ENCODE data around the gene IFNL4. TPM values are rescaled to one million over a fixed set of nuclear protein-coding genes. Genes with fewer than 3 reads are reported as not detected.
A peak's percentile ranks its signal among the peaks of the same experiment; 100 is the strongest.

The IFNL4 gene
- total RNA-seq, 2 donors from 2014 or later, result not detected

DNA sequence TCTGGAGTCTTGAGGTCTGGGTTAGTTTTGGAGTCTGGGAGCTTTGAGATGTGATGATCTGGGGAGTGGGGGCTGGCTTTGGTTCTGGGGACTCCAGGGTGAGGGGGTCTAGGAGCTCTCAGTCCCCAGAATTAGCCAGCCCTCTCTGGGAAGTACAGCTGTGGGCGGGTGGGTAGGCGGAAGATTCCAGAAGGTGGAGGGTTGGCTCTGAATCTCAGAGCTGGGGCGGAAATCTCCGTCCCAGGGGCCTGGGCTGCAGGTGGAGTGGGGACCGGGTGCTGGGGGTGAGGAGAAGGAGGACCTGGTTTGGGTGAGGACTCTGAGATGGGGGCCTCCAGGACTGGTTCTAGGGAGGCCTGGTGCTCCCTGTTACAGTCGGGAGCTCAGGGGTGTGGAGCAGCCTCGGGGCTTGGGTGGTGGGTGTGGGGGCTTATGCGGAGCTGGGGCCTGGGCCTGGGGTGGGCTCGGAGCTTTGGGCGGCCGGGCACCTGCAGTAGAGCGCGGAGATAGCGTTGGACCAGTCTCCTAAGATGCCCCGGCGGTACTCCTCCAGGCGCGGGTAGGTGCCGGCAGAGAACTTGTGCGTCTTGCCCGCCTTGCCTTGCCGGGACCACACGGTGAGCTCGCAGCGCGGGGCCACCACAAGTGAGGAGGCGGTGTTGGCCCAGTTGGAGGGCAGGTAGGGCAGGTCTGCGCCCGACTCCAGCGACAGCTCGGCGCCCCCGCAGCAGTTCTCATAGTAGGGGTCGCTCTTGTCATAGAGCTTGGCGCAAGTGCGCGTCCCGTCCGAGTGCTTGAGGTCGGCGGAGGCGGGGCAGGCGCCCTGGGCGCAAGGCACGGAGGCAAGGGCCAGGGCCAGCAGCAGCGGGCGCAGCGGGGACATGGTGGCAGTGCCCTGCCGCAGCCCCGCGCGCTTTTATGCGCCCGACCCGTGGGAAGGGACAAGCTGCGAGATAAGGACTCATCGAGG, 45.0 kb downstream of the IFNL4 start, which contains the start of gene SYCN:
SYCN (minus strand) TSS at position 892 of the 970 bp plus-strand sequence; CDS start at position 883, 9 bp downstream.
- Histone ChIP-seq H3K27me3 (no peaks in the 10 kb centered on the region), H3K27ac (peak within 1 kb of the TSS; percentile 77 to 91 (median 86)), H3K4me3 (peak within 1 kb of the TSS; percentile 51 to 72), H3K4me1 (peaks cover 50% of the 10 kb centered on the region), H3K36me3 (replicated peaks in 1 of 2; ENCODE audit: insufficient read depth in 1 of 2, low read depth in 2 of 2) (no peaks in the 10 kb centered on the region), H3K9me3 (no peaks in the 10 kb centered on the region)
- intact Hi-C loops (cut with DNase I), result no loop called here
- TF ChIP-seq POLR2A (IDR thresholded peaks at IDR 0.05), result peak; percentile 97 to 98 (median 97)
- TF ChIP-seq, protein P1, sequence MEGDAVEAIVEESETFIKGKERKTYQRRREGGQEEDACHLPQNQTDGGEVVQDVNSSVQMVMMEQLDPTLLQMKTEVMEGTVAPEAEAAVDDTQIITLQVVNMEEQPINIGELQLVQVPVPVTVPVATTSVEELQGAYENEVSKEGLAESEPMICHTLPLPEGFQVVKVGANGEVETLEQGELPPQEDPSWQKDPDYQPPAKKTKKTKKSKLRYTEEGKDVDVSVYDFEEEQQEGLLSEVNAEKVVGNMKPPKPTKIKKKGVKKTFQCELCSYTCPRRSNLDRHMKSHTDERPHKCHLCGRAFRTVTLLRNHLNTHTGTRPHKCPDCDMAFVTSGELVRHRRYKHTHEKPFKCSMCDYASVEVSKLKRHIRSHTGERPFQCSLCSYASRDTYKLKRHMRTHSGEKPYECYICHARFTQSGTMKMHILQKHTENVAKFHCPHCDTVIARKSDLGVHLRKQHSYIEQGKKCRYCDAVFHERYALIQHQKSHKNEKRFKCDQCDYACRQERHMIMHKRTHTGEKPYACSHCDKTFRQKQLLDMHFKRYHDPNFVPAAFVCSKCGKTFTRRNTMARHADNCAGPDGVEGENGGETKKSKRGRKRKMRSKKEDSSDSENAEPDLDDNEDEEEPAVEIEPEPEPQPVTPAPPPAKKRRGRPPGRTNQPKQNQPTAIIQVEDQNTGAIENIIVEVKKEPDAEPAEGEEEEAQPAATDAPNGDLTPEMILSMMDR (IDR thresholded peaks at IDR 0.05), result no peak
- ATAC-seq (peak; percentile 48), DNase-seq (peak; percentile 87 to 93 (median 88))
- 18 to 42% methylated on average over 7 to 57 of the region's 57 CpGs for WGBS, 2 donors

- Histone ChIP-seq H3K9me3 (no peaks in the 10 kb centered on the region), H3K27ac (peak overlapping the region; percentile 77 to 91 (median 86)), H3K4me3 (peak overlapping the region; percentile 51 to 72), H3K36me3 (replicated peaks in 1 of 2; ENCODE audit: insufficient read depth in 1 of 2, low read depth in 2 of 2) (no peaks in the 10 kb centered on the region), H3K27me3 (no peaks in the 10 kb centered on the region), H3K4me1 (peaks cover 51% of the 10 kb centered on the region)
- WGBS, 2 donors, result 36 to 40% methylated on average over 1 of the region's 1 CpG
- DNase-seq (peak in 1 of 4 donors; percentile 20), ATAC-seq (no peak)
- intact Hi-C loops (cut with DNase I), result no loop called here
- no peak for TF ChIP-seq POLR2A (IDR thresholded peaks at IDR 0.05)
- TF ChIP-seq, protein P1 (IDR thresholded peaks at IDR 0.05), result no peak
These were observed 45.7 kb downstream of the IFNL4 start for GRCh38 chr19:39202998-39203355.

DNA sequence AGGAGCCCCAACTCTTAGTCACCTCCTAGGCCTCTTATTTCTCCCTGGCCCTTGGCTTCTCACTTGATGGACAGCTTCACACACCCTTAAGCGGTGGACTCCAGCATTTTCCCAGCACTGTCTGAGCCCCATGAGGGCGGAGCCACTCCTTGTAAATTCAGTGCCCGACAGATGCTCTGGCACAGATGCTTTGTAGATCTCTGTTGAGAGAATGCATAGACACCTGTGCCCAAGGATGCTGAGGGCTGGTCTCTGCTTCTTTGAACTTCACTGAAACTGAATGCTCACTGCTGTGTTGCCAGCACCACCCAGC, 47.9 kb downstream of the IFNL4 start:
- DNase-seq (peak; percentile 53 to 68 (median 68)), ATAC-seq (no peak)
- no peaks in the 10 kb centered on the region for H3K9me3 ChIP-seq
- peak in 2 of 3 donors; percentile 26 to 37 for TF ChIP-seq POLR2A (IDR thresholded peaks at IDR 0.05)
- TF ChIP-seq, protein P1 (IDR thresholded peaks at IDR 0.05), result no peak
- H3K36me3 ChIP-seq (replicated peaks in 1 of 2; ENCODE audit: insufficient read depth in 1 of 2, low read depth in 2 of 2), result no peaks in the 10 kb centered on the region
- WGBS, 2 donors, result 31 to 38% methylated on average over 3 of the region's 3 CpGs
- H3K4me3 ChIP-seq, result no peak overlapping the region
- intact Hi-C loops (cut with DNase I), result no loop called here
- peak overlapping the region; percentile 66 to 91 (median 82) for H3K27ac ChIP-seq
- no peaks in the 10 kb centered on the region for H3K27me3 ChIP-seq
- peaks cover 60% of the 10 kb centered on the region for H3K4me1 ChIP-seq

DNA sequence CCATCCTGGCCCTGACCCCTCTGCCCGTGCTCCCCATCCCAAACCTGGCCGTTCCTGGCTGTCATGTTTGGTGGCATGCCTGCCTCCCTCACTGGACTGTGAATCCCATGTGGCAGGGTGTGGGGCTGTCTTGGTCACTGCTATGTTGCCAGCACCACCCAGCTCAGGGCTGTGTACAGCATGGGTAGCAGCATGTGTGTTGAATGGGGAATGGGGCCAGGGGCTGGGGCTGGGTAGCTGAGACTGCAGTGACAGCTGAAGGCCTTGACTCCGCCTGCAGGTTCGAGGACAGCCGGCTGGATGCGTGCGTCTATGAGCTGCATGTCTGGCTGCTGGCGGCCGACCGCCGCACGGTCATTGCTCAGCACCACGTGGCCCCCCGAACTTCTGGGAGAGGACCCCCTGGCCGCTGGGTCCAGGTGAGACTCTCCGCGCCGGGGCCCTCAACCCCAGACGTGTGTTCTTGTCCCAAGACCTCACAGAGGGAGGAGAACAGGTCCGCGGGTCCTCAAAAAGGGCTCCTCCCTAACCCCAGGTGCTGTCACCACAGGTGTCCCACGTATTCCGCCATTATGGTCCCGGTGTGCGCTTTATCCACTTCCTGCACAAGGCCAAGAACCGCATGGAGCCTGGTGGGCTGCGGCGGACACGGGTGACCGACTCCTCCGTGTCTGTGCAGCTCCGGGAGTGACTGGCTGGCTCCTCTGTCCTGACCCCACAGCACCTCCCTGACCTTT, 48.4 kb downstream of the IFNL4 start:
- TF ChIP-seq, protein P1 (IDR thresholded peaks at IDR 0.05), result no peak
- TF ChIP-seq POLR2A (IDR thresholded peaks at IDR 0.05), result peak in 2 of 3 donors; percentile 34 to 36
- 34 to 69% methylated on average over 12 to 32 of the region's 32 CpGs for WGBS, 2 donors
- peak; percentile 7 for ATAC-seq
- Histone ChIP-seq H3K9me3 (no peaks in the 10 kb centered on the region), H3K27me3 (no peaks in the 10 kb centered on the region), H3K4me3 (no peak overlapping the region), H3K36me3 (replicated peaks in 1 of 2; ENCODE audit: insufficient read depth in 1 of 2, low read depth in 2 of 2) (no peaks in the 10 kb centered on the region), H3K4me1 (peaks cover 60% of the 10 kb centered on the region), H3K27ac (peak overlapping the region; percentile 66 to 91 (median 82))
- intact Hi-C loops (cut with DNase I), result no loop called here
- DNase-seq, result peak; percentile 74 to 87 (median 83)
